ENCODE measurements around the gene DENND10.
"Not testable (repeated sequence)": the region's sequence is repeated elsewhere in the genome, so short reads cannot be mapped to it uniquely, and the experiment has no call there.

DENND10 gene

DNA sequence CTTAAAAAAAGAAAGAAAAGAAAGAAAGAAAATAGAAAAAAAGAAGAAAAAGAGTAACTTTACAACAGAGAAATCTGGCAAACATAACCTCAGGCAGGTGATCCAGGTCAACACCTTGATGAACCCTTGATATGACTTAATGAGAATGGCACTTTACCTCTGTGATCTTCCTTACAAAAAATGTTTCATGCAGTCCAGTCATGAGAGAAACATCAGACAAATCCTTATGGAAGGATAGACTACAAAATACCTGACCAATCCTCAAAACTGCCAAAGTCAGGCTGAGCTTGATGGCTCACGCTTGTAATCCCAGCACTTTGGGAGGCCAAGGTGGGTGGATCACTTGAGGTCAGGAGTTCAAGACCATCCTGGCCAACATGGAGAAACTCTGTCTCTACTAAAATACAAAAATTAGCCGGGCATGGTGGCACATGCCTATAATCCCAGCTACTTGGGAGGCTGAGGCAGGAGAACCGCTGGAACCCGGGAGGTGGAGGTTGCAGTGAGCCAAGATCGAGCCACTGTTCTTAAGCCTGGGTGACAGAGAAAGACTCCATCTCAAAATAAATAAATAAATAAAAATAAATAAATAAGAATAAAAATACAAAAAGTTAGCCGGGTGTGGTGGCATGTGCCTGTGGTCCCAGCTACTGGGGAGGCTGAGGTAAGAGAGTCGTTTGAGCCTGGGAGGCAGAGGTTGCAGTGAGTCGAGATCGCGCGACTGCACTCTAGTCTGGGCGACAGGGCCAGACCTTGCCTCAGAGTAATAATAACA lies 7.1 kb upstream of the DENND10 start:
- in situ Hi-C loops (cut with MboI; ENCODE audit: low sequenced_read_pairs): not testable (repeated sequence)

GRCh38 chr10:119098576-119098975 lies 5.3 kb upstream of the DENND10 start:
- in situ Hi-C loops (cut with MboI; ENCODE audit: low sequenced_read_pairs): no loop called here

DNA sequence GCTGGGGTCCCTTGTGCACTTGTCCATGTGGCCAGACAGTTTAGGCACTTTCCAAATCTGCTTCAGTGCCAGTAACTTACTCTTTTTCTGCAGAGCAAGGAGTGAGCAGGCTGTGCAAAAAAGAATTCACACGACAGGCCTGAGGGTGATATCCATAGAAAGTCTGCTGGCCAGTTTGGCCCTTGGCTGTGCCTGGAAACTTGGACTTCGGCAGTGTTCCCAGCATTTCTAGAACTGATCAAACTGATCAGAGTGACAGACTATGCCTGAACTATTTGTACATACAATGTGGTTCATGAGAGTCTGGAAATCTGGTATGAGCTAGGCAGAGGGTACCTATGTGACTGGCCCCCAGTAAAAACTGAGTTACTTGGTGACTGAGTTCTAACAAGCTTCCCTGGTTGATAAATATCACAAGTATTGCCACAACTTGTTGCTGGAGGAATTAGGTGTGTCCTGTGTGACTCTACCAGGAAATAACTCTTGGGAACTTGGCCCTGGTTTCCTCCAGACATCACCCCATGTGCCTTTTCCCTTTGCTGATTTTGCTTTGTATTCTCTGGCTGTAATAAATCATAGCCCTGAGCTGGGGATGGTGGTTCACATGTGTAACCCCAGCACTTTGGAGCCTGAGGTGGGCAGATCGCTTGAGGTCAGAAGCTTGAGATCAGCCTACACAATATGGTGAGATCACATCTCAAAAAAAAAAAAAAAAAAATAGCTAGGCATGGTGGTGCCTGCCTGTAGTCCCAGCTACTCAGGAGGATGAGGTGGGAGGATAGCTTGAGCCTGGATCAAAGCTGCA lies 3.3 kb upstream of the DENND10 start:
- in situ Hi-C loops (cut with MboI; ENCODE audit: low sequenced_read_pairs): no loop called here

DNA sequence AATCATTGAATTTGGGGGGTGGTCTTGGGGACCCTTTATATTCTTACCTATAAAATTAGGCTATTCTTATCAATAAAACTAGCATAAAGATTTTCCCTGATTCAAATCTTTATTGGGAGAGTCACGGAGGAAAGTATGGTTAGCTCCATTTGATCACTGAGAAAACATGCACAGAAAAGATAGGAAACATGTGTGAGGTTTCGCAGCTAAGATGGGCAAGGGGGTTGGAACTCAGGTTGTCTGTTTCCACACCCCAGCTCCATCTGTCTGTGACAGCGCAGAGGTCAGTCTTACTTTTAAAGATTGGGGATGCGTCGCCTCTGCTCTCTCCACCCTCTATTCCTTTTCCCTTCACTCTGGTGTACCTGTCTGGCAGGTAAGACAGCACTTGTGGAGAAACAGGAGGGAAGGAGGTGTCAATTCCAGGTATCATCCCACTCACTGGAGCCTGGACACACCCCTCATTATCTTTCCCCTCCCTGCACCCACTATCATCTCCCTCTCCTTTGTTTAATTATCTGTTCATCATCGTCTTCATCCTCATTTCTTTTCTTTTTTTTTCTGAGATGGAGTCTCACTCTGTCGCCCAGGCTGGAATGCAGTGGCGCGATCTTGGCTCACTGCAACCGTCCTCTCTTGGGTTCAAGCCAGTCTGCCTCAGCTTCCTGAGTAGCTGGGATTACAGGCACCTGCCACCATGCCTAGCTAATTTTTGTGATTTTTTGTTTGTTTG lies 2.4 kb upstream of the DENND10 start:
- in situ Hi-C loops (cut with MboI; ENCODE audit: low sequenced_read_pairs): no loop called here

DNA sequence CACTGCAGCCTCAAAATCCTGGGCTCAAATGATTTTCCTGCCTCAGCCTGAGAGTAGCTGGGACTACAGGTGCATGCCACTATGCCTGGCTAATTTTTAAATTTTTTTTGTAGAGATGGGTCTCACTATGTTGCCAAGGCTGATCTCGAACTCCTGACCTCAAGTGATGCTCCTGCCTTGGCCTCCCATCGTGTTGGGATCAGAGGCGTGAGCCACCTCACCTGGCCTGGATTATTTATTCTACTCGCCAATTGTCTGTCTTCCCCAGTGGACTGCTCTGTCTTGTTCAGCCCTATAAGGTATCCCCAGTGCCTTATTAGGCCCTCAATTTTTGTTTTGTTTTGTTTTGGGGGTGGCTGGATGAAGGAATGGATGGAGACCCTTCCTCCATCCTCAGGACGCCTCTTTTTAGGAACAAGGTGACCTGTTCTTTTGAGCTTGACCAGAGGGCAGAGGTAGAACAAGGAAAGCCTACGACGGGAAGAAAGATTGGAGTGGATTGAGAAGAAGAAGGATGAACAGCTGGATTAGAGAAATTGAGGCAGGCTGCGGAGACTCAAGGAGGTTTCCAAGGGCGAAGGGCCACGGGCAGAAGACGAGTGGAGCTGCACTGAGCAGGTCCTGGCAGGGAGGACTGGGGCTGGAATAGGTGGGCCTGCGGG lies 541 bp upstream of the DENND10 start:
- in situ Hi-C loops (cut with MboI; ENCODE audit: low sequenced_read_pairs): no loop called here

DNA sequence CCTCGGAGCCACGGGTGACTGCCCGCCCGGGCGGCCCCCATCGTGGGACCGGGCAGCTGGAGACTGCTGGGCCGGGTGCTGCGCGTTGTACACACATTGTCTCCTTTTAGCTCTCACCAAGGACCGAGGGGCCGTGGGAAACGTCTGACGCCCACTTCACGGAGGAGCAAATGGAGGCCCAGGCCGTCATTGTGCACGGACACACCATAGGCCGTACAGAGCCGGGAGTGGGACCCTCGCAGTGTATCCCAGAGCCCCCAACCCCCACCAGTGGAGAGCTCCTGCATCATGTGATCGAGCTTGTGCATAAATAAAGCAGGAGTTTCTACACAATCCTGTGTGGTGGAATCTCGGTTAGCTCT lies 722 bp downstream of the DENND10 start:
- in situ Hi-C loops (cut with MboI; ENCODE audit: low sequenced_read_pairs): no loop called here

- in situ Hi-C loops (cut with MboI; ENCODE audit: low sequenced_read_pairs): no loop called here
Measured at GRCh38 chr10:119105155-119105554, 1.2 kb downstream of the DENND10 start.

- in situ Hi-C loops (cut with MboI; ENCODE audit: low sequenced_read_pairs): not testable (repeated sequence)
Measured at GRCh38 chr10:119105899-119106298, 2.0 kb downstream of the DENND10 start.

GRCh38 chr10:119107106-119107505 lies 3.2 kb downstream of the DENND10 start:
- in situ Hi-C loops (cut with MboI; ENCODE audit: low sequenced_read_pairs): not testable (repeated sequence)

DNA sequence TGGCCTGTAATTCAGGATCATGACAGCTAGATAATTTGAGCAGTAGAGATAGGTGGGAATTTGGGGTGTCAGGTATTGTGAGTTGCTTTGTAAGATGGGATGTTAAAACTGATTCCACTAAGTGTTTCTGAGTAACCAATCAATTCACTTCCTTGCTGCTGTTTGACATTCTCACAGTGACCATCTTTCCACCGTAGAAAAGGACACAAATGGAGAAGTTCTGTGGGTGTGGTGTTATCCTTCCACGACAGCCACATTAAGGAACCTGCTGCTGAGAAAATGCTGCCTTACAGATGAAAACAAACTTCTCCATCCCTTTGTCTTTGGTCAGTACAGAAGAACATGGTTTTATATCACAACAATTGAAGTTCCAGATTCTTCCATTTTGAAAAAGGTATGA lies 3.9 kb downstream of the DENND10 start:
- in situ Hi-C loops (cut with MboI; ENCODE audit: low sequenced_read_pairs): not testable (repeated sequence)

GRCh38 chr10:119112056-119112455 lies 8.1 kb downstream of the DENND10 start:
- in situ Hi-C loops (cut with MboI; ENCODE audit: low sequenced_read_pairs): no loop called here

DNA sequence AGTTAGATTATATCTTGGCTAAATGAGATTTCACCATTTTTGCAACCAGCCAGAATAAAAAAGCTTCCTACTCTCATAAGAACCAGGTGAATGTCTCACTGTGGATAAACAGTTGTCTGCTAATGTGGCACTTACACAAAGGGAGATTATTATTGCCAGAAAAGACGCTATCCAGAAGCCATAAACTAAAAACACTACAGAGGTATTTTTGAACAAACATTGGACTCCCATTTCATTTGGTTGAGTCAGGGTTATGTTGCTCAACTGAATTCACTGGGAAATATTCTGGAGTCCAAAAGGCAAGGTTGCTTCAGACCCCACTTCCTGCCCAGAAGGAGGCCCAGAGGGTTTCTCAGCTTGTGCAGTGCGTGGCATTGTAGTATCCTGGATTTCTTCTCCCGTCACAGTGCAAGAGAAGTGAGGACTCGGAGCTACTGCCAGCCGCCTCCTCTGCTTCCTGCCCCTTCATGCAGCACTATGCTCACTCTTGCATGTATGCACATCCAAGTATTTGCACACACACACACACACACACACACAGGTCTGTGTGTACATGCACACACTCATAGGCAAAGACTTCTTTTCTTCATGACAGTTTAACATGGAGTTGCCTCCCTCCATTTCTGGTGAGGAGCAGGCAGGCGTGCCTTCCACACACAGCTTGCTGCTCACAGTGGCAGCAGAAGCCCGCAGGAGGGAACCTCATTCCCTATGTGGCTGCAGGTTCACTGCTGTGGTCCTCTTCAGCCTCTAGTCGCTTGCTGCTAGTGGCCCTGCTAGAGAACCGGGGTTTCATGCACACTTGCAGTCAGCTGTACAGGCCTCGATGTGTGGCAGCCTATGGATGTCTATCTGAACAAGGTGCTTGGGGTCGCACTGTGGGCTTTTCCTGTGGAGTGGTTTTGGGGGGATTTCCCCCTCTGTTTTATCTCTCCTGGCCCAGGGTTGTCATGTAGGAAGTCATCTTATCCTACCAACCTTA lies 10.1 kb downstream of the DENND10 start:
- in situ Hi-C loops (cut with MboI; ENCODE audit: low sequenced_read_pairs): no loop called here

DNA sequence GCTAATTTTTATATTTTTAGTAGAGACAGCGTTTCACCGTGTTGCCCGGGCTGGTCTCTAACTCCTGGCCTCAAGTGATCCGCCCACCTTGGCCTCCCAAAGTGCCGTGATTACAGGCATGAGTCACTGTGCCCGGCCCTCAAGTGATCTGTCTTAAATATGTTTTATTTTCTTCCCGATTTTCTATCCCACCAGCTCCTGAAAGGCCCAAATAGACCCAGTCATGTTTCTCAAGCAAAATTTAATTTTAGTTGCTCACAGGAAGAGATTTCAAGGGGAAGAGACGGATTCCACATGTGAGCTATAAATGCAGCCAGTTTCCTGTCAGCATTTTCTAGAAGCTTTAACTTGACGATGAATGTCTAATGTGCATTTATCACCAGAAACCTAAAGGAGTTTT lies 12.0 kb downstream of the DENND10 start:
- in situ Hi-C loops (cut with MboI; ENCODE audit: low sequenced_read_pairs): no loop called here

- in situ Hi-C loops (cut with MboI; ENCODE audit: low sequenced_read_pairs): no loop called here
Measured at GRCh38 chr10:119116326-119116951, 12.5 kb downstream of the DENND10 start.

DNA sequence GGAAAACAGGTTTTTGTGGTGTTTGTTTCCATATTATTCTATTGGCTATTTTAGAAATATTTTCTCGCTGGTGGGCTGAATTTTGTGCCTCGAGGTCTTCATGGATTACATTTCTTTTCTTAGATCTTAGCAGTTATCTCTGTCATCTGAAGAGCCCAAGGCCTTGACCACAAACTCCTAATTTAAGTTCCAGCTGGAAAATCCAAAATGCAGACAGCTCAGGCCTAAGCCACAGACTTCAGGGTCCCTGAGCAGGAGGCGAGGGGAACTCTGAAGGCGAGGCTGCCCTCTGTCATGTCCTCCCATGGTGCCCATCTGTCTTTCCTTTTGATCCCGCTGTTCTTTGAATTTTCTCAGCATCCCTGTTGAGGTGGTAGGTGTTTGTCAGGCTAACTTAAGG lies 14.3 kb downstream of the DENND10 start:
- in situ Hi-C loops (cut with MboI; ENCODE audit: low sequenced_read_pairs): no loop called here

GRCh38 chr10:119119400-119119799 lies 15.5 kb downstream of the DENND10 start:
- in situ Hi-C loops (cut with MboI; ENCODE audit: low sequenced_read_pairs): no loop called here

GRCh38 chr10:119120413-119120867 lies 16.5 kb downstream of the DENND10 start:
- in situ Hi-C loops (cut with MboI; ENCODE audit: low sequenced_read_pairs): no loop called here

- in situ Hi-C loops (cut with MboI; ENCODE audit: low sequenced_read_pairs): no loop called here
Measured at GRCh38 chr10:119120875-119121274, 17.0 kb downstream of the DENND10 start.

- in situ Hi-C loops (cut with MboI; ENCODE audit: low sequenced_read_pairs): no loop called here
Measured at GRCh38 chr10:119125942-119126341, 22.0 kb downstream of the DENND10 start.
